Stimulated activated CD4-positive, alpha-beta T cell treated with anti-CD3 and anti-CD28 coated beads, Interleukin-15, amount 100 ng/mL, for 24 hours (primary cell): ENCODE data around the gene CCDC12.

Experiments used
- DNase-seq: peaks from one replicate; pipeline ENCODE4 v3.0.0-alpha.2; 2020

Gene CCDC12

GRCh38 chr3:46955157-46955556 lies 21.4 kb downstream of the CCDC12 start:
- DNase-seq: no peak

DNA sequence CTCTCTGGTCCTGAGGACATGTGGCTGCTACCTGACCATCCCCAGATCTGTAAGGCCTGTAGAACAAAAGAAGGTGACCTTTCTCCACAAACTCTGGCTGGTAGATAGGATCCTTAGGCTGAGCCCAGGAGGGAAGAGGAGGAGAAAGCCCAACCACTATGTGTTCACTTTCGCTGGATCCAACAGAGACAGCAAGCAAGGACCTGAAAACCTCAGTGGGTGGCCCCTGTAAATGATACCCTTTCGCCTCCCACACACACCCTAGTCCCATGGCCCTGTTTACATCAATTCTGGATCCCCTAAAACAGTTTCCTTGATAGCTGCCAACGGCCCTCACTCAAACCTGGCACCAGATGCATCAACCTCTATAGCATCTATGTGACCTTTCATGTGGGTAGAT lies 22.4 kb downstream of the CCDC12 start:
- no peak for DNase-seq

- DNase-seq: no peak
These were observed 23.1 kb downstream of the CCDC12 start for GRCh38 chr3:46953234-46954010.

DNA sequence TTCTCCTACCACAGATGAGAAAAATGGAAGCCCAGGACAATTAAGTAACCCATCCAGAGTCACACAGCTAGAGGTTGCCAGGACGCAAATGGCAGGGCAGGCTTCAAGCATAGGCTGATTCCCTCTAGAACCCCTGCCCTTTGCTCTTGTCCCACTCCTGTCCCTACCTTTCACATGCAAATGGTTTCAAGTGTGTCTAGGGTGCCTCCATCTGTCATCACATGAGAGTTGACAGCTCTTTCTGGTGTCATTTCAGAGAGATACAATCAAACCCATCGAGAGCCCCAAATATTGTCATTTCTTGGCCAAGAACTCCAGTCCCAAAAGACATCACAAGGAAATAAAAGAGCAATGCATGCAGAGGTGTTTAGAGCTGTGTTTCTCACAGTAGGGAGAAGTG lies 23.7 kb downstream of the CCDC12 start:
- no peak for DNase-seq

DNA sequence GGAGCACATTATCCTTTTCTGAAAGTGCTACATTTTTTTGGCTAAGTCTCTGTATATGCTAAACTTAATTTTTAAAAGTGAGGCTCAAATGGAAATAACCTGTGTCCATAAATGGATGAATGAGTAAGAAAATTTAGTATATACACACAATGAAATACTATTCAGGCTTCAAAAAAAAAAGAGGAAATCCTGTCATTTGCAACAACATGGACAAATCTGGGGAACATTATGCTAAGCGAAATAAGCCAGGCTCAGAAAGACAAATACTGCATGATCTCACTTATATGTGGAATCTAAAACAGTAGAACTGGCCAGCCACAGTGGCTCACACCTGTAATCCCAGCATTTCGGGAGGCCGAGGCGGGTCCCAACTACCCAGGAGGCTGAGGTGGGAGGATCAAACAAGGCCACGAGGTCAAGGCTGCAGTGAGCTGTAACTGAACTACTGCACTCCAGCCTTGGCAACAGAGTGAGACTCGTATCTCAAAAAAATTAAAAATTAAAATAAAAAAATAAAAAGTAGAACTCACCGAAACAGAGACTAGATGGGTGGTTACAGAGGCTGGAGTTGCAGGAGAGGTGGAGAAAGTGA lies 25.8 kb downstream of the CCDC12 start:
- no peak for DNase-seq

DNA sequence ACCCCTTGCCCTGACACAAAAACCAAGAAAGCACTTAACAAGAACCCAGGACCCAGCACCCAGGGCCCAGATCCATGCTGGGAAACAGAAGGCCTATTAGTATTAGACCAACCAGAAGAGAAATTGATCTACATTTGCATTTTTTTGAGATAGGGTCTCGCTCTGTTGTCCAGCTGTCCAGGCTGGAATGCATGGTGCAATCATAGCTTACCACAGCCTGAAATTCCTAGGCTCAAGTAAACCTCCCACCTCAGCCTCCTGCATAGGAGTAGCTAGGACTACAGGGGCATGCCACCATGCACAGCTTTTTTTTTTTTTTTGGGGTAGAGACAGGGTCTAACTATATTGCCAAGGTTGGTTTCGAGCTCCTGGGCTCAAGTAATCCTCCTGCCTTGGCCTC lies 26.4 kb downstream of the CCDC12 start:
- no peak for DNase-seq

DNA sequence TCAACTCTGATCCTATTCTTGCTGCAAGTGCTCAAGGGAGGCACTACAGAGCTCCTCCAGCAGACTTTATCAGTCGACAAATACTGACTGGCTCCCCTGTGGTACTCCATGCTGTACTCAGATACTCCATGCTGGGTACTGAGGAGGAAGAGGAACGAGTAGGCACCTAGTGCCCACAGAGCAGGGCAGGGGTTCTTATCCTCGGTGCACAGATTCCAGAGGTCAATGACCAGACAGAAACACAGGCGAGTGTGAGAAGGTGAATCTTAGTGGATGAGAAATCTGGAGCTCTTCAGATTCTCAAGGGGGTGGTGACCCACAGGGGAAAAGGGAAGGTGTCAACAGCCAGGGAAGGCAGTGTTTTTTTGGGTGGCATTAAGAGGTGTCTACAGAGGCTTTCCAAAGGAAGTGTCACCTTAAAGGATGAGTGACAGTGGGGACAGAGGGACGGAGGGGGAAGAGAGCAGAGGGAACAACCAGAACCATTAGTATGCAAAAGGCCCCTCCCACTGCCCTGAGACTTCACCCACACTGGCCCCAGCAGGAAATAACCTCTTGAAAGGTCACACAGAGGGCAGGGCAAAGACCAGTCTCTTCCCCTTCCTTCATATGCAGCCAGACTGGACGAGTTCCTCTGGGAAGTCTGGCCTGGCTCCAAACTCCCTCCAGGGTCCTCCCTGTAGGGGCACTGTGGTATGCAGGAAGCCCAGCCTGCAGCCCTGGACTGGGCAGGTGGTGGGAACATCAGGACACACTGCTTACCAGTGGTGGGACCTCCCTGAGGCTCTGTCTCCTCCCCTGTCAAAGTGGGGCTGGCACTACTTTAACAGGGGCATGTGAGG lies 27.5 kb downstream of the CCDC12 start:
- DNase-seq: no peak

DNA sequence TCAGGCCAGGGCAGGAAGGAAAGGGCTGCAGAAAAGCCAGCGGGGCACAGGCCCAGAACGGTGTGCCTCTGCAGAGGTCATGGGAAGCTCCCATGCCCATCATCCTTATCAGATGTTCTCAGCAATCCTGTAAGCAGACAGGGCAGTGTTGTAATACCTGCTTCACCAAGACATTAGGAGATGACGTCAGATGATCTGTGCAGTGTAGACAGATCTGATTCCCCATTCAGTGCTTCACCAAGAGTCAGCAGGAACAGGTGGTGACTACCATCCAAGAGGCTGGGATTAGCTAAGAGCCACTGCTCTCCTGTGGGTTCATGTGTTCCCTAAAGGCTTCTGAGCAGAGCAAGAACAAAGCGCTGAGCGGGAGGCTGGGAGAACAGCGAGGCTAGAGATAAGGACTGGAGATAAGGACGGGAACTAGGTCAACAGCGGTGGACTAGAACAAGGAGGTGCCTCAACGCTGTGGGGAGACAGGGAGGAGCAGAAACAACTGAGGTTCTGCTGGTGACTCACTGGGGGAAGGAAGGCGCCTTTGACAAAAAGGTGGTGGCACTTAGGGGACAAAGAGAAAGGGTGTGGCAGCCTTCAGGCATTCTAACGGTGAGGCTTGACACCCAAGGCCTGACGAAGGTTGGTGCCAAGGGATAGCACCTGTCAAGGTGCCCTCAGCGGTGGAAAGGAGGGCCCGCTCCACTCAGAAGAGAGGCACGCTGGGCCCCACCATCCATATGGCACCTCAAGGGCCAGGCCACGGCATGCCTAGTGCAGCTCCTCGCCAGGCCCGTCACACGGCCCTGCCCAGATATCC lies 28.4 kb downstream of the CCDC12 start:
- peak; percentile 72 for DNase-seq

DNA sequence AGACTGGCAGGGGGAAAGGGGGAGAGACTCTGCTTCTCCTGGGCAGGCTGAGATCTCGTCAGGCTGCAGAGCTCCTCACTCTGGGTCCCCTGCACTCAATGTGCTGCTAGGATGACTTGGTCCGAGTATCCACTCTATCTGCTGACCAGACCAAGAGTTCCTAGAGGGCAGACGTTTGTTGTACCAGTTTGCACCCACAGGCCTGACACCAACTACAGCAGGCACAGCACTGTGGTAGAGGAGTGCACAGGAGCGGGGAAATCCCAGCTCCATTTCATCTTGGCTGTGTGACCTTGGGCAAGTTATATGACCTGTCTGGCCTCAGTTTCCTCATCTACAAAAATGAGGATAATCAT lies 29.0 kb downstream of the CCDC12 start:
- no peak for DNase-seq

DNA sequence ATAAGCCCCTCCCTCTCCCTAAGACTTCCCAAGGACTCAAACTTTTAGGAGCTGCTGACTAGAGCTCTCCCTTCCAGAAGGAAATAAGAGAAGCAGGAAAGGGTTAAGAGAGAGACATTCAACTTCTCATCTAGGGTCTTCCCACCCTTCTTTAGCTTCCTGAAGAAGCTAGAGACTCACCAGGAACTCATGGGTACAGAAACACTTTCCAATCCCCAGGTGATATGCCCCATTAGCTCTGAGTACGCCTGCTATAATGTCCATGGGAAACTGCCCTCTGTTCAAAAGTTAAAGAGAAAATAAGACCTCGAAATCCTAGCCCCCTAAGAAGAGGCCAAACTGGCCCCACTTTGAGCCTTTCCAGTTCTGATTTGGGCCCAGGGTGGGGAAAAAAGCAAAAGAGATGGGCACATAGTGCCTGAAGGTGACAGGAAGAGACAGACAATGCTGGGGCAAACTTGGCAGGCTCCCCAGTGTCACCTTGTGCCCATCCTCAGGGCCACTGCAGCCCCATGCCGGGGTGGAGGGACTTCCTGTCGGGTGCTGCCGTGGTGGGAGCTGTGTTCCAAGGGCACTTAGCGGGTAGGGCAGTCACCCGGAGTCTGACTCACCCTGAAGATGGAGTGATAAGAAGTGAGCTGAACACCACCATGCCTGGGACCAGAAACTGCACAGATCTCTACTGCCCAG lies 29.5 kb downstream of the CCDC12 start:
- peak; percentile 72 for DNase-seq

DNA sequence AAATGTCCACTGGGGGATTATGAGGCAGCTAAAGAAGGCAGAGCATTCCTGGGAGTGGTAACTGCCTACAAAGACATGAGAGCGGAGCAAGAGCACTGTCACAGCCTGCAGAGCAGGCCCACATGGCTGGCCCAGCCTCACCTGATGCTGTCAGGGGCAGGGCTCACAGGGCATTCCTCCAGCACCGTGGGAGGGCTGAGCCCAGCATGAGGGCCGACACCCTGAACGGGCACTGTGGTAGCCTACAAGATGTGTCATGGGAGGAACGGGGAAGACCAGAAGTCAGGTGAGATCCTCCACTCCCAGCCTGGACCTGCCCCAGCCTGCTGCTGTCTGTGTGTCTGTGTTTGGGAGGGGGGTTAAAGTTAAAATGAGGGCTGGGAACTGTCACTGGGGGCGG lies 30.1 kb downstream of the CCDC12 start:
- DNase-seq: no peak

- no peak for DNase-seq
These were observed 32.4 kb downstream of the CCDC12 start for GRCh38 chr3:46944191-46944590.

- no peak for DNase-seq
These were observed 33.0 kb downstream of the CCDC12 start for GRCh38 chr3:46943237-46944187.

GRCh38 chr3:46942481-46943236 lies 33.9 kb downstream of the CCDC12 start:
- no peak for DNase-seq

- DNase-seq: no peak
These were observed 34.5 kb downstream of the CCDC12 start for GRCh38 chr3:46942076-46942475.

- DNase-seq: no peak
These were observed 36.7 kb downstream of the CCDC12 start for GRCh38 chr3:46939578-46940445.

GRCh38 chr3:46938118-46938517 lies 38.4 kb downstream of the CCDC12 start:
- DNase-seq: no peak

GRCh38 chr3:46936733-46937250 lies 39.8 kb downstream of the CCDC12 start:
- DNase-seq: no peak

- no peak for DNase-seq
These were observed 40.5 kb downstream of the CCDC12 start for GRCh38 chr3:46935989-46936558.
